ENCODE data around the gene EPN1. TPM values are rescaled to one million over a fixed set of nuclear protein-coding genes. Genes with fewer than 3 reads are reported as not detected.
A peak's percentile ranks its signal among the peaks of the same experiment; 100 is the strongest.

The EPN1 gene
- total RNA-seq, 1 donor from 2014 or later = 91.9 TPM

DNA sequence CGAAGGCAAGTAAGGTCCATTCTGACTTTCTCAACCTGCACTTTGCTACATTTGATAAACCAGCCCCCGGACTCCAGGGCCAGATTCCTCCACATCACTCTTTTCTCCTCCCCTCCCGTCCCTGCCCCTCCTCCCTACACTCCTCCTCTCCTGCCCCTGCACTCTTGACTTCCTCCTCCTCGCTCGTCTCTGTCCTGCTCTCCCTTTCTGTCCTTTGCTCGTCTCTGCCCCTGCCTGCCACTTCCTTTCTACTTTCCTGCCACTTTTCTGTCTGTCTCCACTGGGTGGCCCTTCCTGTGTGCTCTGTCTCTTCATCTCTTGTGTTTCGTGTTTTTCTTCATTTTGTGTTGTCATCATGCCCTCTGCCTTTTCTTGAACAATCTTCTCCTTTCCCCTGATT lies 13.2 kb upstream of the EPN1 start:
- ATAC-seq = no peak

- no peak for ATAC-seq
Measured at GRCh38 chr19:55663846-55664536, 11.0 kb upstream of the EPN1 start.

GRCh38 chr19:55666343-55667005 lies 8.6 kb upstream of the EPN1 start:
- no peak for ATAC-seq

GRCh38 chr19:55667006-55667381 lies 8.0 kb upstream of the EPN1 start:
- ATAC-seq = no peak

DNA sequence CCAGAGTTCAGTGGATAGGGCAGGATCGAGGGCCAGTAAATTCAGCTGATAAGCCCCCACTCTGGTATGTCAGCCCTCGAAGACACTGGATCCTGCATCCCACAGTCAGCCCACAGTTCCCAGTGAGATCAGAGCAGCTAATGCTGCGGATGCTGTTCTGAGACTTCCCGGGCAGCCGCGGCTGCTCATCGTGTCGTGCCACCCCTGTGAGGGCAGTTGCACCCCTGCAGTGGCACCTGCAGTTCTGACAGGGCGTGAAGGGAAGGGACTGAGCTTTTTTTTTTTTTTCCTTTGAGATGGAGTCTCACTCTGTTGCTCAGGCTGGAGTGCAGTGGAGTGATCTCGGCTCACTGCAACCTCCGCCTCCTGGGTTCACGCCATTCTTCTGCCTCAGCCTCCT lies 7.5 kb upstream of the EPN1 start:
- no peak for ATAC-seq

- ATAC-seq = peak; percentile 80
Measured at GRCh38 chr19:55667958-55668357, 7.1 kb upstream of the EPN1 start.

DNA sequence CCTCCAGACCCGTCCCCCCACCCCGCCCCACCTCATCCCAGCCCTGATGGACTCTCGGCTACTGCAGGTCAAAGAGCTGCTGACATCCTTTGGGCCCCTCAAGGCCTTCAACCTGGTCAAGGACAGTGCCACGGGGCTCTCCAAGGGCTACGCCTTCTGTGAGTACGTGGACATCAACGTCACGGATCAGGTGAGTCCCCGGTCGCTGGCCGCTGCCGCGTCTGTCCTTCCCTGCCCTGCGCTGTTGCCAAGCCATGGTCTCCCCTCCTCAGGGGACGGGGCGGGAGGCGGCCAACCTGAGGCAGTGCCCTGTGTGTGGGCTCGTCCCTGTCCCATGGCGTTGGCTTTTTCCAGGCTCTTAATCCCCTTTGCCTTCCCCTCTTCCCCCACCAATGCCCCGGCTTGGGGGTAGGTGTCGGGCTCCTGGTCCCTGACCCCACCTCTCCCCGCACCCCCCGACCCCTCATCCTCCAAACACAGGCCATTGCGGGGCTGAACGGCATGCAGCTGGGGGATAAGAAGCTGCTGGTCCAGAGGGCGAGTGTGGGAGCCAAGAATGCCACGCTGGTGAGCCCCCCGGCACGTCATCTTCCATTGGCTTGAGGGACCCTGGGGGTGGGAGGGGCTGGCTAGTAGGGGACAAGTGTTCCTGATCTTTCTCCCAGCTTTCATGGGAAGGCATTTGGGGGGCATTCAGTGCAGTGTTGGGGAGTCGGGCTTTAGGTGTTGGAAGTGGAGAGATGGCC lies 6.2 kb upstream of the EPN1 start:
- ATAC-seq = no peak

DNA sequence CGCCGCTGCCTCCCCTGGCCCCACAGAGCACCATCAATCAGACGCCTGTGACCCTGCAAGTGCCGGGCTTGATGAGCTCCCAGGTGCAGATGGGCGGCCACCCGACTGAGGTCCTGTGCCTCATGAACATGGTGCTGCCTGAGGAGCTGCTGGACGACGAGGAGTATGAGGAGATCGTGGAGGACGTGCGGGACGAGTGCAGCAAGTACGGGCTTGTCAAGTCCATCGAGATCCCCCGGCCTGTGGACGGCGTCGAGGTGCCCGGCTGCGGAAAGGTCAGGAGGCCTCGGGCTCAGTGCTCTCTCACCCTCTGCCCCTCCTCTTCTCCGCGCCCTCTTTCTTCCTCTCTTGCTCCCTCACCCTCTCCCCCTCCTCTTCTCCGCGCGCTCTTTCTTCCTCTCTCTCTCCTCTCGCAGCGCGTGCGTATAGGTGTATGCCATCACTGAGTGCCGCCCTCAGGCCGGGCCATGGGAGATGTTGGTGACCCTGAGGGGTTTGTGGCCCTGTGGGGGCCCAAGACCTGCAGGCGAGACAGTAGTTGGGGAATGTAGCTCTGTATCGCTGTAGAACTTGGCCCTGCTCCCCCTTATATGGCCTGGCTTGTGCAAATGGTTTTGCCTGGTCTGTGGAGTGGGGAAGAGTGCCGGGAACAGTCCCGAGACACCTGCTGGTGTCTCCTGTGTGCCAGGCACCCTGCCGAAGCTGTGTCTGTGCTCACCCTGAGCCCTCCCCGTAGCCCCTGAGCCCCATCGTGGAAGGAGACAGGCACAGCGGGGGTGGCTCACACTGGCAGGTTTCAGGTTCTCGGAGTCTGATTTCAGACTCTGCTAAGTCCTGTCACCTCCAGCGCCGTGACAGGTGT lies 5.4 kb upstream of the EPN1 start:
- no peak for ATAC-seq

DNA sequence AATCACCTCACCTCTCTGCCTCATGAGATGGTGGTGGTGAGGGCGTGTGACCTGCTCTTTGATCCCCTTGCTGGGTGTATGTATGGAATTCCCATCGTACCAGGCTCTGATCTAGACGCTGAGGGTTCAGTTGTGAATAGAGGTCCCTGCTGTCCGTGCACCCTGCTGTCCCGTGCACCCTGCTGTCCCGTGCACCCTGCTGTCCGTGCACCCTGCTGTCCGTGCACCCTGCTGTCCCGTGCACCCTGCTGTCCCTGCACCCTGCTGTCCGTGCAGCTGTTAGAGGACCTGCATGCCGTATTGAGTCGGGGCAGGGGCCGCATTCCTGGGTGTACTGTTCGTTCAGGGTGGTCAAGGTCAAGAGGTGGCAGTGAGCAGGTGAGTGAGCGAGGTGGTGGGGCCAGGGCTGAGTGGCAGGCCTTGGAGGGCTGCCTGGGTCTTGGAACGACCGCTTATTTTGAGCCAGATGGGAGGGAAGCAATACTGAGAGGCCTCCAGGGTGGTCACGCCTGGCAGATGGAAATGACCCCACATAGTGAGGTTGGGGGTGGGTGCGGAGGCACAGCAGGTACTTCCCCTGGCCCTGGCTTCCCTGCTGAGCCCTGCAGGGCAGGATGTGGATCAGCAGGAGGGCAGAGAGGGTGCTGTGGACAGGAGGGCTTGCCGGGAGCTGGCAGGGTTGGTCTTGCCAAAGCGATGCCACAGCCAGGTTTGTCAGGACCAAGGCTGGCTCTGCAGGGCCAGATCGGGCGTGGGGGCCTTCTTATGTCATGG lies 4.6 kb upstream of the EPN1 start:
- no peak for ATAC-seq

- ATAC-seq = no peak
Measured at GRCh38 chr19:55671054-55671378, 4.0 kb upstream of the EPN1 start.

DNA sequence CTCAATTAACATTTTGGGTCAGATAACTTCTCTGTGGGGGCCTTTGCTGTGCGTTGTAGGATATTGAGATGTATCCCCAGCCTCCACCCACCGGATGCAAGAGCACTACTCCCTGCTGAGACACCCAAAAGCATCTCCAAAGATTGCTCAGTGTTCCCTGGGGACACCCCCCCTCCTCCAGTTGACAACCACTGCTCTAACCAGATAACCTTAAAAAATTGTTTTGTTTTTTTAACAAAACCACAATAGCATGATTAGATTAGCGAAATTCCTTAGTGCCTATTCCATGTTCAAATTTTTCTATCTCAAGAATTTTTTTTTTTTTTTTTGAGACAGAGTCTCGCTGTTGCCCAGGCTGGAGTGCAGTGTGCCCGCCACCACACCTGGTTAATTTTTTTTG lies 2.6 kb upstream of the EPN1 start:
- no peak for ATAC-seq

- ATAC-seq = no peak
Measured at GRCh38 chr19:55673465-55673864, 1.6 kb upstream of the EPN1 start.

DNA sequence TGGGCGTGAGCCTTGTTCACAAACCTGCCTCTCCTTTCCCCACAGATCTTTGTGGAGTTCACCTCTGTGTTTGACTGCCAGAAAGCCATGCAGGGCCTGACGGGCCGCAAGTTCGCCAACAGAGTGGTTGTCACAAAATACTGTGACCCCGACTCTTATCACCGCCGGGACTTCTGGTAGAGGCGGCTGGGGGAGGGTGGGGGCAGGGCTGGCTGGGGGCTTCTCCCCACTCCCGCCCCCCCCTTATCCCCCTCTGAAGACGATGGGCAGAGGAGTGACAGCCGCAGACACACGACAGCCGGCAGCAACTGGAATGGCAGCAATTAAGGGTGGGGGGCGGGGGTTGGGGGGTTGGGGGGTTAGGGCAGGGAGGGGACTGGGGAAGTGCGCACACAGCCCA lies 1.1 kb upstream of the EPN1 start:
- ATAC-seq = no peak

GRCh38 chr19:55674459-55674840 lies 576 bp upstream of the EPN1 start:
- ATAC-seq = no peak

DNA sequence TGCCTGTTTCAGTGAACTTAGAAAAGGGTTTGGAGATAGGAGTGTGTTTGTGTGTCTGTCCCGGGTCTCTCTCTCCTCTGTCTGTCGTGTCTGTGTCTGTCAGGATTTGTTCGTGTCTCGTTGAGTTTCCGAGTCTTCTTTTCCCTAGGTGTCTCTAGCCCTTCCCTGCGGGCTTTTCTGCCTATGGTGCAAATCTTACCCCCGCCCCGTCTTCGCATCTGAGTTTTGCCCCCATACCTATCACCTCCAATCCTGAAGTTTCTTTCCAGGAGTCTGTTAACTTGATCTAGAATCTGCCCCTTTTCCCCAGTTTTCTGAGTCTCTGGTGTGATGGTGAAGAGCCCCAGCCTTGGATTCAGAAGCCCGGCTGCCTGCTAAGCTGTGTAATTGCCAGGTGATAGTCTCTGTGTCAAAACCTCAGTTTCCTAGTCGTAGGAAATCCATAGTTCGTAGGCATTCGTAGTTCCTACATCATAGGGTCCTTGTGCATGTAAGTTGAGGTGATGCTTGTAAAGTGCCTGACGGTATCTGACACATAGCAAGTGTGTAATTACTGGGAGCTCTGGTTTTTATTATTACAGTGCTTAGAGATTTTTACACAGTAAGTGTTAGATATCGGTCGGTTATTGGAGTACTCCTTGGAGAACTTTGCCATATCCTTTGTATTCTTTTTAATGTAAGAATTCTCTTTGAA lies 782 bp downstream of the EPN1 start:
- ATAC-seq = no peak

DNA sequence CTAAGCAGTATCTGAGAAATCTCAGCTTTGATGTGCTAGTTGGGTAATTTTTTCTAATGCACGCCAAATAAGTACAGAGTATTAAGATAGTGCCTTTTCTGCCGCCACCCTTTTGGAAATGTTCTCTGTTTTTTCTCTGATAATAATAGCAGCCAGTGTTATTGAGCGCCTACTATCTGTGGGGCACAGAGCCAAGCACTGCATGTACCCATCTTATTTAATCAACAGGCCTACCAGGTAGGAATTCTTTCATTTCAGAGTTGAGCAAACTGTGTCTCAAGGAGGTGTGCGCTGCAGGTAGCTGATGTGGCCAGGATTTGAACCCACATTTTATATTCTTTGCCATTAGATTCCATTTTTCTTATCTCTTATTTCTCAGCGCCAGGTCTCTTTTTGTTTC lies 1.4 kb downstream of the EPN1 start:
- ATAC-seq = no peak

DNA sequence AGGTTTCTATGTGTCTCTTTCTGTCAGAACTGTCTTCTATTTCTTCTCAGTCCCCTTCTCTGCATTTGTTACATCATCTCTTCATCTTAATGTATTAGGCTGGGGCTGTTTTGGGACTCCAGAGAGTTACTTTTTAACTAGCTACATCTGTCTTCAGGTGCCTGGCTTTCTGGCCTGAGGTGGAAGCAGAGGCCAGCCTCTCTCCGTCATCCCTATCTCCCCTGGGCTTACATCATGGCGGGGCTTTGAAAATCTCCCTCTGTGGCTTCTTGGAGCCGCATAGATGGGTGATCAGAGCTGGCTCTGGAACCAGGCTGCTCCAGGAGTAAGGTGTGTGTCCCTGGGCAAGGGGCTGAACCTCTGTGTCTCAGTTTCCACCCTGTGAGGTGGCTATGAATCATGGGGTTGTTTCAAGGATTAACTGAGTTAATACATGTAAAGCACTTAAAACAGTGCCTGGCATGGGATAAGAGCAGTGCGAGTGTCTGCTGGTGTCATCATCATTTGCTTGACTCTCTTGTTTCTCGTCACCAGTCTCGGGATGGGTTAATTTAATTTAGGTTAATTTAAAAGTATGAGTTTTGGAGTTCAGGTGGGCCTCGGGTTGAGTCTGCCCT lies 2.0 kb downstream of the EPN1 start:
- peak; percentile 68 for ATAC-seq

DNA sequence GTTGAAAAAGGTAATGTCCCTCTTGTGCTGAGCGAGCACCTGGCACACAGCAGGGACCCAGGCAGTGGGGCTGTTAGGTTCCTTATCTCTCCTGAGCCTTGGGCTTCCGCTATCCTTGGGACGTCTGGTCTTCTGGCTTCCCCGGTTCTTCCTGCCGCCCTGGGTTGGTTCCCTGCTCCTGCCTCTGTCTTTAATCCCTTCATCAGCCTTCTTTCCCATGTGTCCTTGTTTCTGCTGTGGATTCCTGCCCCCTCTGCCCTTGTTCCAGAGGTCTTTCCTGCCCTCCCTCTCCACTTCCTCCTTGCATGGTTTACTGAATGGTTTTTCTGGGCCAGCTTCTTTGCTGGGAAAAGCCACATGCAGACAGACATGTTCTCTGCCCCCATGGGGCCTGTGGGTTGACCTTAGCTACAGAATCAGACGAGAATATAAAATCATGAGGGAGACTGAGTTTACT lies 2.6 kb downstream of the EPN1 start:
- ATAC-seq = no peak

- peak; percentile 9 for ATAC-seq
Measured at GRCh38 chr19:55678121-55678671, 3.2 kb downstream of the EPN1 start.

GRCh38 chr19:55679343-55680257 lies 4.6 kb downstream of the EPN1 start:
- ATAC-seq = no peak

Measured in esophagus mucosa (tissue), 1 donor.